UCSD-AML1 (cell line): Measurements from ENCODE around the gene XKRX.
A peak's percentile ranks its signal among the peaks of the same experiment; 100 is the strongest.

Source experiments
- DNase-seq: peaks from one replicate; lab custom pipeline; 2025; ENCODE audit not compliant: unreplicated experiment; lab: John Stamatoyannopoulos, UW

XKRX gene

GRCh38 chrX:100895365-100896075 is 33.2 kb downstream of the XKRX start:
- DNase-seq = peak; percentile 11

GRCh38 chrX:100883654-100884053 is 45.1 kb downstream of the XKRX start:
- no peak for DNase-seq

- DNase-seq = no peak
Measured at GRCh38 chrX:100880368-100880767, 48.3 kb downstream of the XKRX start.

GRCh38 chrX:100874325-100874724 is 54.4 kb downstream of the XKRX start, which contains the start of gene NOX1:
Gene NOX1, minus strand, starts transcription at chrX:100874359. Its CDS starts 220 bp downstream, at chrX:100874139.
- no peak for DNase-seq

- no peak for DNase-seq
Measured at GRCh38 chrX:100871594-100872560, 56.8 kb downstream of the XKRX start.

- DNase-seq = no peak
Measured at GRCh38 chrX:100870527-100870926, 58.2 kb downstream of the XKRX start.

GRCh38 chrX:100868273-100868672 is 60.4 kb downstream of the XKRX start:
- DNase-seq = no peak

- no peak for DNase-seq
Measured at GRCh38 chrX:100864657-100865391, 63.9 kb downstream of the XKRX start.
